ENCODE data around the gene SNX5.
A peak's percentile ranks its signal among the peaks of the same experiment; 100 is the strongest.
"Not testable (repeated sequence)": the region's sequence is repeated elsewhere in the genome, so short reads cannot be mapped to it uniquely, and the experiment has no call there.

The SNX5 gene

DNA sequence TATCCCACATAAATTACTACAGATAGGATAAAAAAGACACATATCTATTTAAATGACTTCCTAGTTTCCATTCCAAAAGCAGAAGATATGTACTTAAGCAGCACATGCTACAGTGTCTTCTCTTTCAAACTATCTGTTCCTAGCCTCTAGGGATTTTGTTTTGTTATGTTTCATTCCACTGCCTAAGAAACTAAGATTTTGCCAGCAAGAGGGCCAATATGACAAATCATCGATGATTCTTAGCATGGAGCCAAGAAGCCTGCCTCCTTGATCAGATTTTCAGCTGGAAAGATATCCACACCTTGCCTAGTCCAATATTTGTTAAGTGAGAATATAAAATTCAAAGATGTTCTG, 7.0 kb downstream of the SNX5 start:
- H3K4me1 ChIP-seq (ENCODE audit: control insufficient read depth in 5 of 5, insufficient read depth in 5 of 5, low read length in 5 of 5): peaks cover 2 to 91% (median 82%) of the 10 kb centered on the region in 5 donors
- H3K36me3 ChIP-seq (ENCODE audit: control insufficient read depth in 5 of 5, insufficient read depth in 5 of 5, low read length in 5 of 5): peaks cover 0 to 2% (median 2%) of the 10 kb centered on the region in 5 donors
- peak overlapping the region; percentile 97 for H3K27ac ChIP-seq (ENCODE audit: low read depth, low read length)
- H3K9me3 ChIP-seq (ENCODE audit: control insufficient read depth in 5 of 5, low read length in 5 of 5): no peaks in the 10 kb centered on the region
- no peaks in the 10 kb centered on the region for H3K27me3 ChIP-seq (ENCODE audit: control insufficient read depth in 5 of 5, insufficient read depth in 4 of 5, low read length in 5 of 5)
- no peak overlapping the region for H3K9ac ChIP-seq (ENCODE audit: low read length in 5 of 5)
- H3K4me3 ChIP-seq (ENCODE audit: low read depth in 1 of 5, low read length in 5 of 5): no peak overlapping the region

GRCh38 chr20:17960927-17961586, 7.5 kb downstream of the SNX5 start:
- Histone ChIP-seq H3K36me3 (ENCODE audit: control insufficient read depth in 5 of 5, insufficient read depth in 5 of 5, low read length in 5 of 5) (peaks cover 0 to 7% (median 4%) of the 10 kb centered on the region in 5 donors), H3K27me3 (ENCODE audit: control insufficient read depth in 5 of 5, insufficient read depth in 4 of 5, low read length in 5 of 5) (no peaks in the 10 kb centered on the region), H3K9ac (ENCODE audit: low read length in 5 of 5) (peak overlapping the region in 2 of 5 donors; percentile 3 to 21), H3K4me3 (ENCODE audit: low read depth in 1 of 5, low read length in 5 of 5) (no peak overlapping the region), H3K9me3 (ENCODE audit: control insufficient read depth in 5 of 5, low read length in 5 of 5) (no peaks in the 10 kb centered on the region), H3K4me1 (ENCODE audit: control insufficient read depth in 5 of 5, insufficient read depth in 5 of 5, low read length in 5 of 5) (peaks cover 2 to 86% (median 77%) of the 10 kb centered on the region in 5 donors), H3K27ac (ENCODE audit: low read depth, low read length) (peak overlapping the region; percentile 97)

GRCh38 chr20:17960400-17960885, 8.2 kb downstream of the SNX5 start:
- not testable (repeated sequence) for H3K36me3 ChIP-seq (ENCODE audit: control insufficient read depth in 5 of 5, insufficient read depth in 5 of 5, low read length in 5 of 5); H3K9ac ChIP-seq (ENCODE audit: low read length in 5 of 5); H3K4me3 ChIP-seq (ENCODE audit: low read depth in 1 of 5, low read length in 5 of 5); H3K27me3 ChIP-seq (ENCODE audit: control insufficient read depth in 5 of 5, insufficient read depth in 4 of 5, low read length in 5 of 5); H3K9me3 ChIP-seq (ENCODE audit: control insufficient read depth in 5 of 5, low read length in 5 of 5)
- H3K4me1 ChIP-seq (ENCODE audit: control insufficient read depth in 5 of 5, insufficient read depth in 5 of 5, low read length in 5 of 5): peaks cover 0 to 80% (median 71%) of the 10 kb centered on the region in 5 donors
- peak overlapping the region; percentile 97 for H3K27ac ChIP-seq (ENCODE audit: low read depth, low read length)

- H3K9me3 ChIP-seq (ENCODE audit: control insufficient read depth in 5 of 5, low read length in 5 of 5): no peaks in the 10 kb centered on the region
- H3K36me3 ChIP-seq (ENCODE audit: control insufficient read depth in 5 of 5, insufficient read depth in 5 of 5, low read length in 5 of 5): peaks cover 2 to 18% (median 16%) of the 10 kb centered on the region in 5 donors
- H3K4me3 ChIP-seq (ENCODE audit: low read depth in 1 of 5, low read length in 5 of 5): no peak overlapping the region
- peak overlapping the region; percentile 68 for H3K27ac ChIP-seq (ENCODE audit: low read depth, low read length)
- peak overlapping the region in 2 of 5 donors; percentile 57 to 69 for H3K9ac ChIP-seq (ENCODE audit: low read length in 5 of 5)
- H3K4me1 ChIP-seq (ENCODE audit: control insufficient read depth in 5 of 5, insufficient read depth in 5 of 5, low read length in 5 of 5): peaks cover 0 to 68% (median 59%) of the 10 kb centered on the region in 5 donors
- no peaks in the 10 kb centered on the region for H3K27me3 ChIP-seq (ENCODE audit: control insufficient read depth in 5 of 5, insufficient read depth in 4 of 5, low read length in 5 of 5)
Observed at GRCh38 chr20:17959257-17959627, 9.4 kb downstream of the SNX5 start.

DNA sequence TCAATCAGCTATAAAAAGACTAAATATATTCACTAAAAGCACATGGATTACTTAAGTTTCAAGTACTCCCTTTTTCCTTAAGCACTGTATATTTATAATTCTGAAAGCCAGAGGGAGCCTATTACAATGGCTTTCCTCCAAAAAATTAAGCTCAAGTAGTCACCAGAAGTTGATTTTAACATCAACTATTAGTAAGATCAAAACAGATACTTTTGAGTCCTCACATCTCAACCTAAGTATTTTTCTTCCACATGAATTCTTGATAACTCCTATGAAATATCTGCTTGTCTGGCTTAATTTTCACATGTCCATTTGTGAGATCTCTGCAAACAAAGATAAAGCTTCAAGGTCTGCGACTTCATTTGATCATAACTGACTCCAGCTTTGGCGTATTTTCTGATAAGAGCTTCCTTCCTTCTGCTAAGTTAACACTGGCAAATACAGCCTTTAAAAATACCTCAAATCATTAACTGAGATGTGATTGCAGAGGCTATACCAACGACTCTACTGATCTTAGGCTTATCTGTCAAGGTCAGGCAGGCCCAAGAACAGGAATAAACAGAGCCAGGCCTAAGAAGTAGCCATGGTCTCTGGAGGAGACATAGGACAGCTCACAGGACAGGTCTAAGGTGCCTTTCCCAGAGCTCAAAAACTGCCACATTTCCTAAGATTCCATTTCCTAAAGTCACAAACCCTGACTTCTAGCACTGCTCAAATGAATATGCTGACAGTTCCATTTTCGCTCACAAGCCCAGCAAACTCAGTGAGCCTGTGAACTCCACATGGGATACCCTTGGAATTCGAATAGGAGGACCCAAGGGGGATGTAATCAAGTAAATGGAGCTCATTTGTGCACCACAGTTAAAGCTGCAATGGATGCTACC, 10.0 kb downstream of the SNX5 start:
- H3K9ac ChIP-seq (ENCODE audit: low read length in 5 of 5): peak overlapping the region in 2 of 5 donors; percentile 5 to 69
- no peaks in the 10 kb centered on the region for H3K9me3 ChIP-seq (ENCODE audit: control insufficient read depth in 5 of 5, low read length in 5 of 5)
- H3K27ac ChIP-seq (ENCODE audit: low read depth, low read length): peak overlapping the region; percentile 68
- H3K36me3 ChIP-seq (ENCODE audit: control insufficient read depth in 5 of 5, insufficient read depth in 5 of 5, low read length in 5 of 5): peaks cover 8 to 24% (median 22%) of the 10 kb centered on the region in 5 donors
- no peak overlapping the region for H3K4me3 ChIP-seq (ENCODE audit: low read depth in 1 of 5, low read length in 5 of 5)
- H3K27me3 ChIP-seq (ENCODE audit: control insufficient read depth in 5 of 5, insufficient read depth in 4 of 5, low read length in 5 of 5): no peaks in the 10 kb centered on the region
- peaks cover 0 to 62% (median 55%) of the 10 kb centered on the region in 5 donors for H3K4me1 ChIP-seq (ENCODE audit: control insufficient read depth in 5 of 5, insufficient read depth in 5 of 5, low read length in 5 of 5)

GRCh38 chr20:17957505-17958363, 10.9 kb downstream of the SNX5 start:
- peaks cover 0 to 53% (median 46%) of the 10 kb centered on the region in 5 donors for H3K4me1 ChIP-seq (ENCODE audit: control insufficient read depth in 5 of 5, insufficient read depth in 5 of 5, low read length in 5 of 5)
- H3K9ac ChIP-seq (ENCODE audit: low read length in 5 of 5): peak overlapping the region in 1 of 5 donors; percentile 5
- H3K36me3 ChIP-seq (ENCODE audit: control insufficient read depth in 5 of 5, insufficient read depth in 5 of 5, low read length in 5 of 5): peaks cover 13 to 33% (median 31%) of the 10 kb centered on the region in 5 donors
- no peaks in the 10 kb centered on the region for H3K9me3 ChIP-seq (ENCODE audit: control insufficient read depth in 5 of 5, low read length in 5 of 5)
- peak overlapping the region; percentile 68 for H3K27ac ChIP-seq (ENCODE audit: low read depth, low read length)
- H3K4me3 ChIP-seq (ENCODE audit: low read depth in 1 of 5, low read length in 5 of 5): no peak overlapping the region
- no peaks in the 10 kb centered on the region for H3K27me3 ChIP-seq (ENCODE audit: control insufficient read depth in 5 of 5, insufficient read depth in 4 of 5, low read length in 5 of 5)

GRCh38 chr20:17956099-17956685, 12.4 kb downstream of the SNX5 start:
- no peak overlapping the region for H3K9ac ChIP-seq (ENCODE audit: low read length in 5 of 5)
- H3K36me3 ChIP-seq (ENCODE audit: control insufficient read depth in 5 of 5, insufficient read depth in 5 of 5, low read length in 5 of 5): peaks cover 21 to 44% (median 38%) of the 10 kb centered on the region in 5 donors
- no peak overlapping the region for H3K27ac ChIP-seq (ENCODE audit: low read depth, low read length)
- H3K9me3 ChIP-seq (ENCODE audit: control insufficient read depth in 5 of 5, low read length in 5 of 5): no peaks in the 10 kb centered on the region
- peaks cover 0 to 38% (median 31%) of the 10 kb centered on the region in 5 donors for H3K4me1 ChIP-seq (ENCODE audit: control insufficient read depth in 5 of 5, insufficient read depth in 5 of 5, low read length in 5 of 5)
- H3K27me3 ChIP-seq (ENCODE audit: control insufficient read depth in 5 of 5, insufficient read depth in 4 of 5, low read length in 5 of 5): no peaks in the 10 kb centered on the region
- H3K4me3 ChIP-seq (ENCODE audit: low read depth in 1 of 5, low read length in 5 of 5): no peak overlapping the region

GRCh38 chr20:17955302-17955701, 13.3 kb downstream of the SNX5 start:
- Histone ChIP-seq H3K4me3 (ENCODE audit: low read depth in 1 of 5, low read length in 5 of 5) (no peak overlapping the region), H3K36me3 (ENCODE audit: control insufficient read depth in 5 of 5, insufficient read depth in 5 of 5, low read length in 5 of 5) (peaks cover 30 to 53% (median 47%) of the 10 kb centered on the region in 5 donors), H3K27me3 (ENCODE audit: control insufficient read depth in 5 of 5, insufficient read depth in 4 of 5, low read length in 5 of 5) (no peaks in the 10 kb centered on the region), H3K4me1 (ENCODE audit: control insufficient read depth in 5 of 5, insufficient read depth in 5 of 5, low read length in 5 of 5) (peaks cover 0 to 29% (median 22%) of the 10 kb centered on the region in 5 donors), H3K9ac (ENCODE audit: low read length in 5 of 5) (no peak overlapping the region), H3K27ac (ENCODE audit: low read depth, low read length) (no peak overlapping the region), H3K9me3 (ENCODE audit: control insufficient read depth in 5 of 5, low read length in 5 of 5) (no peaks in the 10 kb centered on the region)

DNA sequence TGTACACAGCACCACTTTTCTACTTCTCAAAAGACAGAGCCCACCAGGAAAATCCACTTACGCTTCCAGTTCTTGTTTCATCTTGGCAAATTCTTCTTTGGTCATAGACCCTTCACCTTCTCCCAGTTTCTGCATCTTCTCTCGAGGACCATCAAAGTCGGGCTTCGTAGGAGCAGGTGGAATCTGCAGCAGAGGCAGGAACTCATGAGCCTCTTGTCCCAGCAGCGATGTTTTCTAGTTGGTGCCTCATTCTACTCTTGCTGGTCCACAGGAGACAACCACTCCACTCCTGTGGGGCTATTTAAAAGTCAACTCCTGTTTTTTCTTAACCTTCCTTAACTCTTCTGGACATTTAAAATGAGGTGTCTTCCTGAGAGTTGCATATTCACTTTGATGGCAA, 14.7 kb downstream of the SNX5 start:
- Histone ChIP-seq H3K4me3 (ENCODE audit: low read depth in 1 of 5, low read length in 5 of 5) (no peak overlapping the region), H3K27me3 (ENCODE audit: control insufficient read depth in 5 of 5, insufficient read depth in 4 of 5, low read length in 5 of 5) (no peaks in the 10 kb centered on the region), H3K9me3 (ENCODE audit: control insufficient read depth in 5 of 5, low read length in 5 of 5) (no peaks in the 10 kb centered on the region), H3K27ac (ENCODE audit: low read depth, low read length) (no peak overlapping the region), H3K4me1 (ENCODE audit: control insufficient read depth in 5 of 5, insufficient read depth in 5 of 5, low read length in 5 of 5) (peaks cover 0 to 16% (median 12%) of the 10 kb centered on the region in 5 donors), H3K9ac (ENCODE audit: low read length in 5 of 5) (no peak overlapping the region), H3K36me3 (ENCODE audit: control insufficient read depth in 5 of 5, insufficient read depth in 5 of 5, low read length in 5 of 5) (peaks cover 43 to 66% (median 61%) of the 10 kb centered on the region in 5 donors)

All from subcutaneous abdominal adipose tissue (tissue), 5 donors.